ENCODE data around the gene NR2C2. TPM values are rescaled to one million over a fixed set of nuclear protein-coding genes. Genes with fewer than 3 reads are reported as not detected.

The NR2C2 gene
- total and polyA plus RNA-seq, 10 of the 15 experiments (the other 5 are each of a cell fraction or from before 2014, with no cell fraction given): 2.7 to 30.3 (median 18.3) TPM

DNA sequence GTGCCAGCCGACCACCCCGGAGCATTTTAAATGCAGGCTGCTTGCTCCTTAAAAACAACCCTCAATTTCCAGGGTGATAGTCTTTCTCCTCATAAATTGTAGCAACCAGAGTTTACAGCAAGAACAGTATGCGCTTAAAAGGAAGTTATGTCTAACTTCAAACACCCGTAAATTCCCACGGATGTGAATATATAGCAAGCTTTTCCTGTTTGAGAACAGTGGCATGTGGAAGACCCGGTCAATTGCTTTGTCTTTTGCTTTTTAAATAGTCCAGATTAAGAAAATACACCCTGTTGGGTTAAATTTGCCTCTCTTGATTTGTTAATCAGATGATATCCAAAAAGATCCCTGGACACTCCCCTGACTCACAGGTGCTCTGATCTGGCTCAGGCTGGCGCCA lies 96.9 kb downstream of the NR2C2 start:
- Histone ChIP-seq H3K9ac (ENCODE audit: control insufficient read depth, insufficient read depth, low read length) (no peak overlapping the region), H2AFZ (ENCODE audit: control insufficient read depth, low read depth, low read length) (no peak overlapping the region), H3K79me2 (ENCODE audit: control insufficient read depth, insufficient read depth, low read length) (no peaks in the 10 kb centered on the region; the same call in none of the 2 replicates), H3K27me3 (replicated peaks in 1 of 2; ENCODE audit: control insufficient read depth in 2 of 2, insufficient read depth in 2 of 2, low read length in 1 of 2) (no peaks in the 10 kb centered on the region), H3K4me3 (no peak overlapping the region), H4K20me1 (ENCODE audit: control insufficient read depth, insufficient read depth) (no peaks in the 10 kb centered on the region), H3K27ac (ENCODE audit: control insufficient read depth, insufficient read depth) (peak overlapping the region; percentile 34; the same call in 1 of the 2 replicates), H3K4me2 (ENCODE audit: control insufficient read depth, insufficient read depth) (no peak overlapping the region), H3K36me3 (ENCODE audit: control insufficient read depth in 2 of 2, insufficient read depth in 2 of 2, low read length in 1 of 2) (peaks cover 31 to 78% of the 10 kb centered on the region in 2 experiments), H3K4me1 (ENCODE audit: control insufficient read depth, insufficient read depth, low read length) (peaks cover 9% of the 10 kb centered on the region), H3K9me3 (replicated peaks; ENCODE audit: control insufficient read depth, insufficient read depth, low read length) (no peaks in the 10 kb centered on the region)
- CTCF ChIA-PET: interaction anchor here (1.0 kb wide), 1 partner anchor 8 kb away, joined by 3 read pairs; no protein-coding TSS in a partner anchor
- no peak for TF ChIP-seq CHD1 (IDR thresholded peaks at IDR 0.05; ENCODE audit: low read depth, low read length)
- TF ChIP-seq, protein P1, sequence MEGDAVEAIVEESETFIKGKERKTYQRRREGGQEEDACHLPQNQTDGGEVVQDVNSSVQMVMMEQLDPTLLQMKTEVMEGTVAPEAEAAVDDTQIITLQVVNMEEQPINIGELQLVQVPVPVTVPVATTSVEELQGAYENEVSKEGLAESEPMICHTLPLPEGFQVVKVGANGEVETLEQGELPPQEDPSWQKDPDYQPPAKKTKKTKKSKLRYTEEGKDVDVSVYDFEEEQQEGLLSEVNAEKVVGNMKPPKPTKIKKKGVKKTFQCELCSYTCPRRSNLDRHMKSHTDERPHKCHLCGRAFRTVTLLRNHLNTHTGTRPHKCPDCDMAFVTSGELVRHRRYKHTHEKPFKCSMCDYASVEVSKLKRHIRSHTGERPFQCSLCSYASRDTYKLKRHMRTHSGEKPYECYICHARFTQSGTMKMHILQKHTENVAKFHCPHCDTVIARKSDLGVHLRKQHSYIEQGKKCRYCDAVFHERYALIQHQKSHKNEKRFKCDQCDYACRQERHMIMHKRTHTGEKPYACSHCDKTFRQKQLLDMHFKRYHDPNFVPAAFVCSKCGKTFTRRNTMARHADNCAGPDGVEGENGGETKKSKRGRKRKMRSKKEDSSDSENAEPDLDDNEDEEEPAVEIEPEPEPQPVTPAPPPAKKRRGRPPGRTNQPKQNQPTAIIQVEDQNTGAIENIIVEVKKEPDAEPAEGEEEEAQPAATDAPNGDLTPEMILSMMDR (IDR thresholded peaks at IDR 0.05 in 2 of 3, conservative IDR thresholded peaks at IDR 0.05 in 1 of 3; ENCODE audit: control insufficient read depth in 2 of 3, extremely low read depth in 1 of 3, insufficient read depth in 1 of 3, low read depth in 3 of 3, low read length in 3 of 3): no peak
- no peak for TF ChIP-seq EZH2 (IDR thresholded peaks at IDR 0.05; ENCODE audit: borderline replicate concordance, control insufficient read depth, low read depth, low read length)
- TF ChIP-seq STAT1 (conservative IDR thresholded peaks at IDR 0.05): no peak
- TF ChIP-seq RBBP5 (conservative IDR thresholded peaks at IDR 0.05): no peak
- TF ChIP-seq, protein P2, sequence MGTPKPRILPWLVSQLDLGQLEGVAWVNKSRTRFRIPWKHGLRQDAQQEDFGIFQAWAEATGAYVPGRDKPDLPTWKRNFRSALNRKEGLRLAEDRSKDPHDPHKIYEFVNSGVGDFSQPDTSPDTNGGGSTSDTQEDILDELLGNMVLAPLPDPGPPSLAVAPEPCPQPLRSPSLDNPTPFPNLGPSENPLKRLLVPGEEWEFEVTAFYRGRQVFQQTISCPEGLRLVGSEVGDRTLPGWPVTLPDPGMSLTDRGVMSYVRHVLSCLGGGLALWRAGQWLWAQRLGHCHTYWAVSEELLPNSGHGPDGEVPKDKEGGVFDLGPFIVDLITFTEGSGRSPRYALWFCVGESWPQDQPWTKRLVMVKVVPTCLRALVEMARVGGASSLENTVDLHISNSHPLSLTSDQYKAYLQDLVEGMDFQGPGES (IDR thresholded peaks at IDR 0.05): no peak
- TF ChIP-seq TCF12 (IDR thresholded peaks at IDR 0.05; ENCODE audit: low read depth, low read length): no peak
- no peak for TF ChIP-seq RAD51 (IDR thresholded peaks at IDR 0.05)
- TF ChIP-seq ZBTB11 (CRISPR knock-in tag; IDR thresholded peaks at IDR 0.05): no peak
- TF ChIP-seq MTA2 (IDR thresholded peaks at IDR 0.05; ENCODE audit: low read depth): no peak
- POLR2A ChIA-PET: no interaction called here
- ATAC-seq (no peak), FAIRE-seq (no peak), DNase-seq (ENCODE audit: low read depth, low spot score) (no peak)
- intact Hi-C loops (cut with micrococcal nuclease; ENCODE audit: unreplicated experiment) (no loop called here), in situ Hi-C loops (cut with MboI) (no loop called here)
- SMC1A ChIA-PET (ENCODE audit: uncharacterized antibody, unreplicated experiment): no interaction called here
- RAD21 ChIA-PET (ENCODE audit: unreplicated experiment): no interaction called here
- 94% methylated on average over 7 of the region's 7 CpGs for WGBS (ENCODE audit: insufficient coverage, insufficient replicate concordance, low lambda C conversion rate, missing lambda C conversion rate)
- no TSS peak for BruUV-seq (replicated peaks)
